Endothelial cell of umbilical vein (primary cell): Measurements from ENCODE around the gene PAGE4. TPM values are rescaled to one million over a fixed set of nuclear protein-coding genes. Genes with fewer than 3 reads are reported as not detected.

ENCODE experiments used
- BruUV-seq: library from RNA; stranded (reverse); fragments of 400-500 nt; replicated peaks from 2 replicates; lab custom pipeline; 2021; lab: Mats Ljungman, UMichigan
- CTCF ChIA-PET: fragments of 300-600, 350-600 bp; sonication (Branson Sonifier 250); formaldehyde crosslinking; loops from one replicate; lab custom pipeline; 2021; ENCODE audit warnings: antibody characterized with exemption, inconsistent platforms; lab: Charles Lee
- POLR2A ChIA-PET: fragments of 300-600, 350-600 bp; sonication (Branson Sonifier 250); formaldehyde crosslinking; loops from one replicate; lab custom pipeline; 2021; ENCODE audit warnings: antibody characterized with exemption, inconsistent platforms; lab: Charles Lee
- DNase-seq: peaks from one replicate; pipeline ENCODE4 v3.0.0-alpha.2; 2011; ENCODE audit warnings: low read depth, low spot score
- FAIRE-seq: peaks from 2 replicates; lab custom pipeline; 2011; peaks lifted over from hg19 to GRCh38; lab: Jason Lieb, UNC
- H2AFZ ChIP-seq: 2 replicates; pipeline ENCODE4 v1.6.0; 2012; ENCODE audit warnings: low read depth, low read length, control low read depth, inconsistent platforms
- H3K27ac ChIP-seq: 2 replicates; pipeline ENCODE4 v1.5.1; 2011; ENCODE audit warnings: low read depth, mild to moderate bottlenecking, control low read depth, low read length, moderate library complexity; ENCODE audit not compliant: insufficient read depth
- H3K27me3 ChIP-seq, 2 experiments: 2 replicates each; pipeline versions ENCODE4 v1.6.0 to v1.6.1; 2011; ENCODE audit warnings: low read length in 2 of 2, mixed read lengths in 1 of 2; ENCODE audit not compliant: control insufficient read depth in 2 of 2, insufficient read depth in 2 of 2
- H3K36me3 ChIP-seq, 2 experiments: 2 replicates in 1 of 2; 3 replicates in 1 of 2; pipeline ENCODE4 v1.5.1; 2011; ENCODE audit warnings: low read length in 2 of 2, mild to moderate bottlenecking in 1 of 2, moderate library complexity in 1 of 2; ENCODE audit not compliant: control insufficient read depth in 2 of 2, insufficient read depth in 2 of 2; ENCODE audit errors: extremely low read depth in 1 of 2
- H3K4me1 ChIP-seq: 3 replicates; pipeline ENCODE4 v1.5.1; 2011; ENCODE audit warnings: mild to moderate bottlenecking, low read length; ENCODE audit not compliant: control insufficient read depth, insufficient read depth; ENCODE audit errors: extremely low read depth
- H3K4me2 ChIP-seq: 2 replicates; pipeline ENCODE4 v1.6.1; 2011; ENCODE audit warnings: low read length, control low read depth, mixed read lengths; ENCODE audit not compliant: insufficient read depth
- H3K4me3 ChIP-seq, 3 experiments: fragments of 200-600 bp in 1 of 3; sonication (generic), shearing (Covaris generic) in 1 of 3; replicated peaks in 1 of 3; 2 replicates each; pipeline ENCODE4 v1.5.1; 2011 to 2016; ENCODE audit warnings: control low read depth in 3 of 3, low read length in 3 of 3, mild to moderate bottlenecking in 2 of 3, inconsistent platforms in 1 of 3, low read depth in 1 of 3, moderate library complexity in 1 of 3; ENCODE audit not compliant: insufficient read depth in 1 of 3
- H3K79me2 ChIP-seq: 2 replicates; pipeline ENCODE4 v1.6.0; 2012; ENCODE audit warnings: low read length, inconsistent platforms; ENCODE audit not compliant: control insufficient read depth, insufficient read depth
- H3K9ac ChIP-seq: replicated peaks from 2 replicates; pipeline ENCODE3; 2011; ENCODE audit warnings: low read length, control low read depth; ENCODE audit not compliant: insufficient read depth; ENCODE audit errors: extremely low read depth
- H3K9me1 ChIP-seq: replicated peaks from 3 replicates; pipeline ENCODE4 v1.6.0; 2011; ENCODE audit warnings: mild to moderate bottlenecking, low read length; ENCODE audit not compliant: control insufficient read depth, insufficient read depth; ENCODE audit errors: extremely low read depth
- H3K9me3 ChIP-seq: replicated peaks from 2 replicates; pipeline ENCODE4 v1.5.1; 2012; ENCODE audit warnings: low read length, inconsistent platforms; ENCODE audit not compliant: control insufficient read depth, insufficient read depth
- H4K20me1 ChIP-seq: replicated peaks from 2 replicates; pipeline ENCODE3; 2011; ENCODE audit warnings: mild to moderate bottlenecking, low read length; ENCODE audit not compliant: control insufficient read depth, insufficient read depth; ENCODE audit errors: extremely low read depth
- EZH2 ChIP-seq: IDR thresholded peaks from 2 replicates; pipeline ENCODE4 v1.6.1; 2012; ENCODE audit warnings: borderline replicate concordance, low read depth, mild to moderate bottlenecking, moderate library complexity, low read length, inconsistent platforms; ENCODE audit not compliant: severe bottlenecking
- FOS ChIP-seq: IDR thresholded peaks from 2 replicates; pipeline ENCODE4 v1.6.1; 2011; ENCODE audit warnings: mild to moderate bottlenecking, low read length, moderate library complexity, borderline replicate concordance; ENCODE audit not compliant: insufficient read depth
- GATA2 ChIP-seq: IDR thresholded peaks from 2 replicates; pipeline ENCODE4 v1.7.0; 2011; ENCODE audit warnings: low read depth, mild to moderate bottlenecking, moderate library complexity, mixed read lengths, low read length; ENCODE audit not compliant: insufficient read length, insufficient read depth
- JUN ChIP-seq: IDR thresholded peaks from 2 replicates; pipeline ENCODE4 v1.6.1; 2011; ENCODE audit warnings: borderline replicate concordance, low read depth; ENCODE audit not compliant: insufficient read length, insufficient read depth
- MAX ChIP-seq: IDR thresholded peaks from 2 replicates; pipeline ENCODE4 v1.6.1; 2011; ENCODE audit not compliant: insufficient read depth, insufficient read length
- MYC ChIP-seq: IDR thresholded peaks from one replicate; pipeline ENCODE4 v1.6.1; 2011; ENCODE audit warnings: mild to moderate bottlenecking, low read depth, low read length
- POLR2A ChIP-seq: IDR thresholded peaks from 2 replicates; pipeline ENCODE4 v1.6.1; 2012; ENCODE audit warnings: low read depth, mild to moderate bottlenecking, control low read depth, low read length
- POLR2AphosphoS5 ChIP-seq: IDR thresholded peaks from 2 replicates; pipeline ENCODE4 v1.6.1; 2012; ENCODE audit warnings: low read depth, mild to moderate bottlenecking, control low read depth, low read length, moderate library complexity; ENCODE audit not compliant: insufficient read depth
- dilution Hi-C: fragments of 300-500 bp; cut with MboI; formaldehyde crosslinking; loops from one replicate; pipeline ENCODE4 v1.15.0; 2019; ENCODE audit warnings: low sequenced_read_pairs; ENCODE audit not compliant: extremely low pct_ligation_motif_present
- intact Hi-C: fragments of 100-400 bp; cut with micrococcal nuclease; formaldehyde crosslinking; loops from one replicate; pipeline ENCODE4 v1.10.0; 2022
- polyA plus RNA-seq, 4 experiments: library from polyadenylated mRNA; depleted of rRNA in 3 of 4; stranded (reverse) in 3 of 4; unstranded in 1 of 4; fragments of >200 nt; gene quantifications; 2 replicates each; pipeline versions ENCODE4 v1.2.1 to v1.2.3, GENCODE V29; 2011 to 2012; ENCODE audit warnings: missing spikeins in 1 of 4
- total RNA-seq: library from RNA; stranded (reverse); gene quantifications from 2 replicates; pipeline ENCODE4 v1.2.3, GENCODE V29; 2021
- TF ChIP-seq, protein P1 (sequence below), 2 donors: IDR thresholded peaks; 1 replicate in 1 of 2; 2 replicates in 1 of 2; pipeline ENCODE4 v1.5.1; 2011; ENCODE audit warnings: low read length in 2 of 2, mild to moderate bottlenecking in 2 of 2, moderate library complexity in 2 of 2, control low read depth in 1 of 2, inconsistent platforms in 1 of 2, low read depth in 1 of 2; ENCODE audit not compliant: insufficient read depth in 1 of 2; ENCODE audit errors: extremely low read depth in 1 of 2

Gene PAGE4
- total and polyA plus RNA-seq, 2 donors (not counting 3 experiments of a cell fraction or from before 2014, with no cell fraction given), result not detected

- Histone ChIP-seq H3K9me3 (no peaks in the 10 kb centered on the region), H3K9me1 (no peaks in the 10 kb centered on the region), H3K4me3 (no peak overlapping the region), H3K27ac (no peak overlapping the region), H3K27me3 (peaks cover 0 to 9% of the 10 kb centered on the region in 2 experiments), H4K20me1 (no peaks in the 10 kb centered on the region), H3K4me1 (no peaks in the 10 kb centered on the region), H3K79me2 (no peaks in the 10 kb centered on the region), H3K4me2 (no peak overlapping the region), H3K36me3 (no peaks in the 10 kb centered on the region), H2AFZ (no peak overlapping the region), H3K9ac (no peak overlapping the region)
- intact Hi-C loops, result no loop called here
- CTCF ChIA-PET, result interaction anchor here (0.6 to 1.6 kb wide), 4 partner anchors 9 to 17 kb away, joined by 3 to 4 read pairs (median 3); partner anchors contain the start of gene USP27X
- BruUV-seq, result no TSS peak
- TF ChIP-seq EZH2 (no peak), JUN (no peak), POLR2A (no peak), POLR2AphosphoS5 (no peak), GATA2 (no peak), MAX (no peak), FOS (no peak), MYC (no peak)
- TF ChIP-seq, protein P1, sequence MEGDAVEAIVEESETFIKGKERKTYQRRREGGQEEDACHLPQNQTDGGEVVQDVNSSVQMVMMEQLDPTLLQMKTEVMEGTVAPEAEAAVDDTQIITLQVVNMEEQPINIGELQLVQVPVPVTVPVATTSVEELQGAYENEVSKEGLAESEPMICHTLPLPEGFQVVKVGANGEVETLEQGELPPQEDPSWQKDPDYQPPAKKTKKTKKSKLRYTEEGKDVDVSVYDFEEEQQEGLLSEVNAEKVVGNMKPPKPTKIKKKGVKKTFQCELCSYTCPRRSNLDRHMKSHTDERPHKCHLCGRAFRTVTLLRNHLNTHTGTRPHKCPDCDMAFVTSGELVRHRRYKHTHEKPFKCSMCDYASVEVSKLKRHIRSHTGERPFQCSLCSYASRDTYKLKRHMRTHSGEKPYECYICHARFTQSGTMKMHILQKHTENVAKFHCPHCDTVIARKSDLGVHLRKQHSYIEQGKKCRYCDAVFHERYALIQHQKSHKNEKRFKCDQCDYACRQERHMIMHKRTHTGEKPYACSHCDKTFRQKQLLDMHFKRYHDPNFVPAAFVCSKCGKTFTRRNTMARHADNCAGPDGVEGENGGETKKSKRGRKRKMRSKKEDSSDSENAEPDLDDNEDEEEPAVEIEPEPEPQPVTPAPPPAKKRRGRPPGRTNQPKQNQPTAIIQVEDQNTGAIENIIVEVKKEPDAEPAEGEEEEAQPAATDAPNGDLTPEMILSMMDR (IDR thresholded peaks at IDR 0.05; ENCODE audit: extremely low read depth in 1 of 2, insufficient read depth in 1 of 2, low read depth in 1 of 2, low read length in 2 of 2), result no peak
- FAIRE-seq (no peak), DNase-seq (no peak)
- dilution Hi-C loops, result no loop called here
- POLR2A ChIA-PET, result no interaction called here
Measured at GRCh38 chrX:49868739-49869138, 39.6 kb downstream of the PAGE4 start.
